ENCODE results near the gene MT1H. TPM values are rescaled to one million over a fixed set of nuclear protein-coding genes. Genes with fewer than 3 reads are reported as not detected.
"Not testable (repeated sequence)": the region's sequence is repeated elsewhere in the genome, so short reads cannot be mapped to it uniquely, and the experiment has no call there.

MT1H gene
- polyA plus RNA-seq, 2 donors, result 32.9 to 63.3 TPM

- 92 to 97% methylated on average over 2 of the region's 2 CpGs for WGBS, 2 donors
- no peaks in the 10 kb centered on the region for H3K9me3 ChIP-seq (ENCODE audit: control insufficient read depth in 2 of 2, insufficient read depth in 1 of 2, low read depth in 1 of 2, low read length in 1 of 2)
These were observed 44.2 kb downstream of the MT1H start for GRCh38 chr16:56713794-56714193.

DNA sequence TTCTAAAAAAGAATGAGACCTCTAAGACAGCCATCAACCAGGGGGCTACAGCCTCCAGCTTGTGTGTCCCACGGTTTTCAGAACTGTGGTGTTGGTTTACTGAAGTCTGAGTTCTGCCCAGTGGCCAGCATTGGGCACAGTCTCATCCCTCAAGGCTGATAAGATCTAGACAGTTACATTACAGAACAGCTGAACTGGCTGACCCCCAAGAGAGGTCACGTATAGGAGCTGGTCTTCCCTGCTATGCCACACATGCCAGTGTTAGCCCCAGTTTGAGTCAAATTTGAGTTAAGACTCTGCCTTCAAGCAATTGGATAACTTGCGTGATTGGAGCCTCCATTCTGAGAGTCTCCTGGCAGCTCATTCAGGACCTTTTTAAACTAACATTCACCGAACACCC, 45.5 kb downstream of the MT1H start:
- H3K36me3 ChIP-seq (ENCODE audit: control insufficient read depth in 2 of 2, insufficient read depth in 2 of 2, low read length in 1 of 2), result no peaks in the 10 kb centered on the region
- no peaks in the 10 kb centered on the region for H3K9me3 ChIP-seq (ENCODE audit: control insufficient read depth in 2 of 2, insufficient read depth in 1 of 2, low read depth in 1 of 2, low read length in 1 of 2)
- H3K4me3 ChIP-seq (ENCODE audit: low read depth in 1 of 2, low read length in 2 of 2), result no peak overlapping the region
- H3K27me3 ChIP-seq (ENCODE audit: control insufficient read depth in 1 of 2, insufficient read depth in 2 of 2, low read length in 2 of 2), result no peaks in the 10 kb centered on the region
- WGBS, 2 donors, result 81% methylated on average over 4 of the region's 4 CpGs
- H3K27ac ChIP-seq (ENCODE audit: low read depth in 2 of 2, low read length in 1 of 2), result no peak overlapping the region
- H3K4me1 ChIP-seq (ENCODE audit: control insufficient read depth in 2 of 2, insufficient read depth in 2 of 2, low read length in 1 of 2), result no peaks in the 10 kb centered on the region

More at GRCh38 chr16:56713794-56714193, 44.2 kb downstream of the MT1H start:
- Histone ChIP-seq H3K27ac (ENCODE audit: low read depth in 2 of 2, low read length in 1 of 2) (no peak overlapping the region), H3K4me1 (ENCODE audit: control insufficient read depth in 2 of 2, insufficient read depth in 2 of 2, low read length in 1 of 2) (peaks cover 0 to under 1% of the 10 kb centered on the region in 2 donors), H3K4me3 (ENCODE audit: low read depth in 1 of 2, low read length in 2 of 2) (no peak overlapping the region), H3K27me3 (ENCODE audit: control insufficient read depth in 1 of 2, insufficient read depth in 2 of 2, low read length in 2 of 2) (no peaks in the 10 kb centered on the region), H3K36me3 (ENCODE audit: control insufficient read depth in 2 of 2, insufficient read depth in 2 of 2, low read length in 1 of 2) (no peaks in the 10 kb centered on the region)

DNA sequence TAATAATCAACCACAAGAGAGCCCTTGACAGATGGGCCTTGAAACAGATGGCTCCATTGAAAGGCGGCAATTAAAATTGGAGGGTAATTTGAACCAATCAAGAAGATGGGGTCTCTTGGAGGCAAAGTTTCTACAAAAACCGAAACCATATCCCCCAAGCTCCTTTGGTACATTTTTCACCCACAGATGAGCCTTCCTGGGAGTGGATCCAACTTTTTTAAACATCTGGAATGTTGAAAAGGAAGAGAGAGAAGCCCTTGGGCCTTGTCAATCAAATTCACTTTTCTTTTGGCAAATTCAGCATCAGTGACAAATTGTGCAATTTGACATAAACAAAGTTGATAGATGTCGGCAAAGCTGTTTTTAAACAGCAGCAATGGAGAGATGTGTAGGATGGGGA, 47.1 kb downstream of the MT1H start:
- Histone ChIP-seq H3K9me3 (ENCODE audit: control insufficient read depth in 2 of 2, insufficient read depth in 1 of 2, low read depth in 1 of 2, low read length in 1 of 2) (no peaks in the 10 kb centered on the region), H3K27ac (ENCODE audit: low read depth in 2 of 2, low read length in 1 of 2) (no peak overlapping the region), H3K36me3 (ENCODE audit: control insufficient read depth in 2 of 2, insufficient read depth in 2 of 2, low read length in 1 of 2) (no peaks in the 10 kb centered on the region), H3K4me3 (ENCODE audit: low read depth in 1 of 2, low read length in 2 of 2) (no peak overlapping the region), H3K4me1 (ENCODE audit: control insufficient read depth in 2 of 2, insufficient read depth in 2 of 2, low read length in 1 of 2) (no peaks in the 10 kb centered on the region), H3K27me3 (ENCODE audit: control insufficient read depth in 1 of 2, insufficient read depth in 2 of 2, low read length in 2 of 2) (no peaks in the 10 kb centered on the region)
- WGBS, 2 donors, result 65 to 71% methylated on average over 3 of the region's 3 CpGs

- H3K36me3 ChIP-seq (ENCODE audit: control insufficient read depth in 2 of 2, insufficient read depth in 2 of 2, low read length in 1 of 2); H3K27ac ChIP-seq (ENCODE audit: low read depth in 2 of 2, low read length in 1 of 2); H3K9me3 ChIP-seq (ENCODE audit: control insufficient read depth in 2 of 2, insufficient read depth in 1 of 2, low read depth in 1 of 2, low read length in 1 of 2); H3K4me1 ChIP-seq (ENCODE audit: control insufficient read depth in 2 of 2, insufficient read depth in 2 of 2, low read length in 1 of 2); H3K4me3 ChIP-seq (ENCODE audit: low read depth in 1 of 2, low read length in 2 of 2); H3K27me3 ChIP-seq (ENCODE audit: control insufficient read depth in 1 of 2, insufficient read depth in 2 of 2, low read length in 2 of 2): not testable (repeated sequence)
- 90 to 92% methylated on average over 2 of the region's 2 CpGs for WGBS, 2 donors
These were observed 47.9 kb downstream of the MT1H start for GRCh38 chr16:56717532-56717931.

Other genes starting within 250 kb of the MT1H start
- gene AMFR, start 244.3 kb upstream of the MT1H start, polyA plus RNA-seq, result 10 to 100 TPM; 57.3 to 62.5 TPM
- gene NUDT21, start 218.5 kb upstream of the MT1H start, polyA plus RNA-seq, result 10 to 100 TPM; 29.5 to 40.1 TPM
- 10 to 100 TPM in 1 of 2 donors, 1 to 10 TPM in 1; 9.9 to 16.8 TPM for gene OGFOD1, start 218.3 kb upstream of the MT1H start, polyA plus RNA-seq
- gene BBS2, start 149.8 kb upstream of the MT1H start, polyA plus RNA-seq, result 10 to 100 TPM; 24.2 to 29.0 TPM
- 1 to 10 TPM; 1.3 to 7.4 TPM for gene MT4, start 104.7 kb upstream of the MT1H start, polyA plus RNA-seq
- gene MT3, start 80.3 kb upstream of the MT1H start, polyA plus RNA-seq, result under 1 TPM; 0.67 to 0.96 TPM
- 100 to 1,000 TPM; 264 to 473 TPM for gene MT2A, start 61.2 kb upstream of the MT1H start, polyA plus RNA-seq
- gene MT1E, start 44.0 kb upstream of the MT1H start, polyA plus RNA-seq, result 100 to 1,000 TPM; 232 to 268 TPM
- gene MT1M, start 37.2 kb upstream of the MT1H start, polyA plus RNA-seq, result 1 to 10 TPM; 4.0 to 9.1 TPM
- 10 to 100 TPM in 1 of 2 donors, 1 to 10 TPM in 1; 9.8 to 10.3 TPM for gene MT1A, start 31.1 kb upstream of the MT1H start, polyA plus RNA-seq
- gene MT1B, start 17.9 kb upstream of the MT1H start, polyA plus RNA-seq, result under 1 TPM in 1 of 2 donors, not detected in 1; 0.68 TPM
- gene MT1F, start 11.9 kb upstream of the MT1H start, polyA plus RNA-seq, result 10 to 100 TPM; 11.0 to 11.2 TPM
- 100 to 1,000 TPM; 459 to 751 TPM for gene MT1G, start 1.7 kb upstream of the MT1H start, polyA plus RNA-seq
- gene MT1X, start 12.7 kb downstream of the MT1H start, polyA plus RNA-seq, result 1,000 to 10,000 TPM; 1,462 to 1,505 TPM
- 10 to 100 TPM; 36.0 to 38.0 TPM for gene NUP93, start 60.3 kb downstream of the MT1H start, polyA plus RNA-seq
- gene SLC12A3, start 195.4 kb downstream of the MT1H start, polyA plus RNA-seq, result under 1 TPM; 0.04 to 0.06 TPM